Heart left ventricle (tissue), 16 donors: ENCODE results near the gene SPINK8. TPM values are rescaled to one million over a fixed set of nuclear protein-coding genes. Genes with fewer than 3 reads are reported as not detected.

Source experiments
- ATAC-seq, 4 donors: fragments of 200-7000 bp; cut with Tn5 transposase; one replicate each; pipeline ENCODE4 v1.9.1; 2020 to 2022; ENCODE audit warnings: moderate library complexity in 4 of 4, mild to moderate bottlenecking in 3 of 4, moderate number of reproducible peaks in 1 of 4
- DNase-seq, 5 donors: peaks; one replicate each; pipeline ENCODE4 v3.0.0-alpha.2; 2020
- H3K27ac ChIP-seq, 12 donors: fragments of 200-600 bp; sonication (generic) in 4 of 12; one replicate each; pipeline versions ENCODE4 v1.5.0 to v1.8.0; 2016 to 2022; ENCODE audit warnings: mild to moderate bottlenecking in 2 of 12
- H3K27me3 ChIP-seq, 9 donors: fragments of 200-600 bp; sonication (generic) in 2 of 9; one replicate each; pipeline versions ENCODE4 v1.5.1 to v1.8.0; 2016 to 2022; ENCODE audit warnings: mild to moderate bottlenecking in 3 of 9
- H3K36me3 ChIP-seq, 9 donors: fragments of 200-600 bp; sonication (generic) in 2 of 9; one replicate each; pipeline versions ENCODE4 v1.5.0 to v1.8.0; 2018 to 2022; ENCODE audit warnings: mild to moderate bottlenecking in 2 of 9
- H3K4me1 ChIP-seq, 12 donors: fragments of 200-600 bp; sonication (generic) in 4 of 12; one replicate each; pipeline versions ENCODE4 v1.5.0 to v1.8.0; 2016 to 2022; ENCODE audit warnings: mild to moderate bottlenecking in 3 of 12
- H3K4me3 ChIP-seq, 12 donors: fragments of 200-600 bp; sonication (generic) in 4 of 12; one replicate each; pipeline versions ENCODE4 v1.5.0 to v1.8.0; 2017 to 2022; ENCODE audit warnings: mild to moderate bottlenecking in 9 of 12, moderate library complexity in 4 of 12
- H3K9me3 ChIP-seq, 12 donors: fragments of 200-600 bp; sonication (generic) in 4 of 12; one replicate each; pipeline versions ENCODE4 v1.5.0 to v1.8.0; 2016 to 2022; ENCODE audit warnings: mild to moderate bottlenecking in 1 of 12
- POLR2A ChIP-seq, 2 donors: fragments of 450-650 bp; IDR thresholded peaks; one replicate each; pipeline ENCODE4 v1.6.1; 2017; ENCODE audit warnings: antibody characterized with exemption in 2 of 2, mild to moderate bottlenecking in 2 of 2, moderate library complexity in 2 of 2
- WGBS, 4 donors: extraction: QIAGEN DNeasy Blood & Tissue Kit in 2 of 4; methylation state at CpG; one replicate each; pipeline versions ENCODE4 v1.1.5 to v1.1.7; 2013 to 2018; 5-methylcytosine and 5-hydroxymethylcytosine counted together
- intact Hi-C, 10 donors: fragments of 100-400 bp; cut with DNase I; formaldehyde crosslinking; loops; one replicate each; pipeline versions ENCODE4 v1.11.1 to v1.14.2; 2022
- polyA plus RNA-seq, 2 donors: library from polyadenylated mRNA; stranded (reverse); fragments of 200-250 nt; gene quantifications; one replicate each; pipeline ENCODE4 v1.2.3, GENCODE V29; 2013
- total RNA-seq, 9 donors: library from RNA; depleted of rRNA in 2 of 9; stranded (reverse); fragments of >200 nt in 2 of 9; fragmentation: NEBNext Ultra II Directional in 3 of 9; extraction: Animal tissue kit (Norgen Biotek cat#: 25700) in 3 of 9; gene quantifications; one replicate each; pipeline versions ENCODE4 v1.1.0 to v1.2.4, GENCODE V29; 2016 to 2023
- TF ChIP-seq, protein P1 (sequence below), 12 donors: fragments of 200-600 bp; sonication (generic) in 4 of 12; IDR thresholded peaks; one replicate each; pipeline versions ENCODE4 v1.5.0 to v1.8.0; 2018 to 2022; ENCODE audit warnings: antibody characterized with exemption in 12 of 12, mild to moderate bottlenecking in 5 of 12
- donor health status: ischemic (EF 13 %, LVEDD 7.1; RV severe dilation, severe dysfunction).
- donor health status: healthy with polysubstance abuse.
- donor health status: DM: no; HTN: yes; CAD: no.
- donor health status: DM: no; HTN: no; CAD: no.
- donor health status: ischemic (EF 25% LVEDD 6.9; RV normal size, moderate dysfunction).
- donor health status: ischemic (EF 25% LVEDD 5.7; RV mildly dilated, moderate dysfunction).
- donor health status: healthy.
- donor health status: DM: yes; HTN: yes; CAD: no.
- donor health status: ischemic (EF 35%, LVEDD 5.7; RV mildly dilated, moderate dysfunction).
- donor health status: nonischemic (EF 11% LVEDD 7.7; RV severe dilation, severe dysfunction).
- donor health status: DM: yes; HTN: yes; CAD: no.
- donor health status: PGD.
- donor health status: ischemic (EF 29% LVEDD 5.4; RV normal size, mild dysfunction).
- donor health status: nonischemic (EF 23%, LVEDD 6.1; RV moderate dilation, normal function).

SPINK8 gene
- total and polyA plus RNA-seq, 11 donors: not detected

DNA sequence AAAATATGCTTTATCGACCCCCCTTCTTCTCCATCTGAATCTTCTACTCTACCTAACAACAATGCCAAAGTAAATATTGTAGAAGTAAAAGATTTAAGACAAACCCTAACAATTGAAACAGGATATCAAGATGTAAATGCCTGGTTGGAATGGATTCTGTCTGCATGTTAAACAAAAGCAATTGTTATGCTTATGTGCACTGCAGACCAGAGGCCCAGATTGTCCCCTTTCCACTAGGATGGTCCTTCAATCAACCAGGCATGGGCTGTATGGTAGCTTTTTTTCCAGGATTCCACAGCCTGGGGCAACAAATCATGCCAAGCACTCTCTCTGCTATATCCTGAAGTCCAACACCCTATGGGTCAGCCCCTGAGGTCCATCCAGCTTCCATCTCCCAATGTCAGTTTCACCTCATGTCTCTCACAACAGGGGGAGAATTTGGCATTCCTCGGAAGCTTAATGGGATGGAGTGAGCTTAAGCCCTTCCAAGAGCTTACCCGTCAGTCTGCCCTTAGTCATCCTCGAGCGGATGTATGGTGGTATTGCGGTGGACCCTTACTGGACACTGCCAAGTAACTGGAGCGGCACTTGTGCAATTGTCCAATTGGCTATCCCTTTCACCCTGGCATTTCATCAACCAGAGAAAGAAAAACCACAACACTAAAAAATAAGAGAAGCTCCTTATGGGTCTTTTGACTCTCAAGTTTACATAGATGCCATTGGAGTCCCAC, 56.4 kb downstream of the SPINK8 start:
- DNase-seq (no peak), ATAC-seq (no peak)
- Histone ChIP-seq H3K4me1 (peaks cover 0 to 4% (median 0%) of the 10 kb centered on the region in 12 donors), H3K27me3 (no peaks in the 10 kb centered on the region), H3K9me3 (no peaks in the 10 kb centered on the region), H3K4me3 (no peak overlapping the region), H3K27ac (no peak overlapping the region), H3K36me3 (no peaks in the 10 kb centered on the region)
- TF ChIP-seq, protein P1, sequence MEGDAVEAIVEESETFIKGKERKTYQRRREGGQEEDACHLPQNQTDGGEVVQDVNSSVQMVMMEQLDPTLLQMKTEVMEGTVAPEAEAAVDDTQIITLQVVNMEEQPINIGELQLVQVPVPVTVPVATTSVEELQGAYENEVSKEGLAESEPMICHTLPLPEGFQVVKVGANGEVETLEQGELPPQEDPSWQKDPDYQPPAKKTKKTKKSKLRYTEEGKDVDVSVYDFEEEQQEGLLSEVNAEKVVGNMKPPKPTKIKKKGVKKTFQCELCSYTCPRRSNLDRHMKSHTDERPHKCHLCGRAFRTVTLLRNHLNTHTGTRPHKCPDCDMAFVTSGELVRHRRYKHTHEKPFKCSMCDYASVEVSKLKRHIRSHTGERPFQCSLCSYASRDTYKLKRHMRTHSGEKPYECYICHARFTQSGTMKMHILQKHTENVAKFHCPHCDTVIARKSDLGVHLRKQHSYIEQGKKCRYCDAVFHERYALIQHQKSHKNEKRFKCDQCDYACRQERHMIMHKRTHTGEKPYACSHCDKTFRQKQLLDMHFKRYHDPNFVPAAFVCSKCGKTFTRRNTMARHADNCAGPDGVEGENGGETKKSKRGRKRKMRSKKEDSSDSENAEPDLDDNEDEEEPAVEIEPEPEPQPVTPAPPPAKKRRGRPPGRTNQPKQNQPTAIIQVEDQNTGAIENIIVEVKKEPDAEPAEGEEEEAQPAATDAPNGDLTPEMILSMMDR (IDR thresholded peaks at IDR 0.05): no peak
- no peak for TF ChIP-seq POLR2A (IDR thresholded peaks at IDR 0.05)
- intact Hi-C loops: loop anchor here in 6 of 10 donors (10.0 kb wide), 3 partner anchors 128 to 278 kb away; partner anchors contain the start of gene PFKFB4 (in 1 of the 6)
- WGBS, 4 donors: 92 to 98% (median 95%) methylated on average over 7 of the region's 7 CpGs

DNA sequence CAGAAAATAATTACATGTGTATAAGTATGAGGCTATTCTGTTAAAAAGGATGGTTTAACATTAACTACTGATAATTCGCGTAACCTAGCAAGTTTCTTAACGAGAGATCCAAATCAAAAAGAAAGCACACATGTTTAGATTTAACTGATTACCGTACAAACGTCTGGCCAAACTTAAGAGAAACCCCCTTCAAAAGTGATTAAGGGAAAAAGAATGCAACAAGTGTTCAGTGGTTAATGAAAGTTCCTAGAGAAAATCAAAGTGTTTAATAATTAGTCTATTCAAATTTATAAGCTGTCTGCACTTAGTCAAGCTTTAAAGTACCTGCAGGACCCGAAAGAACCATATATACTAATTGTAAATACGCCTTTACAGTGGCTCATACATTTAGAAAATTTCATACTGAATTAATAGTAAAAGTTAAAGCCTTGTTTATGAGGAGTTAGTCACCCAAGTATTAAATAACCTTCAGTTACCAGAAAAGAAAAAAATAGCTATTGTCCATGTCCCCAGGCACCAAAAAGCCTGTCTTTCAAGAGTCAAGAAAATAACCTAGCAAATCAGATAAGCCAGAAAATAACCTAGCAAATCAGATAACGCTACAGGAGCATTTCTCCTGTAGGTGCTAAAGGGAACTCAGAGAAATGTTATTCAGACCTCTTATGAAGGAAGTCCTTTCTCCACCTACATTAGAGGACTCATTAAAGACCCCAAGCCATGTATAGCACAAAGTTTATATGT, 58.0 kb downstream of the SPINK8 start:
- H3K4me1 ChIP-seq: peaks cover 0 to 4% (median 0%) of the 10 kb centered on the region in 12 donors
- H3K4me3 ChIP-seq: no peak overlapping the region
- no peaks in the 10 kb centered on the region for H3K27me3 ChIP-seq
- H3K27ac ChIP-seq: no peak overlapping the region
- no peaks in the 10 kb centered on the region for H3K9me3 ChIP-seq
- intact Hi-C loops: loop anchor here in 6 of 10 donors (2.0 to 10.0 kb wide), 4 partner anchors 129 to 279 kb away; partner anchors contain the start of gene PFKFB4 (in 1 of the 6)
- ATAC-seq (no peak), DNase-seq (no peak)
- no peaks in the 10 kb centered on the region for H3K36me3 ChIP-seq
- WGBS, 4 donors: 80 to 86% (median 83%) methylated on average over 8 of the region's 8 CpGs
- no peak for TF ChIP-seq POLR2A (IDR thresholded peaks at IDR 0.05)
- TF ChIP-seq, protein P1 (IDR thresholded peaks at IDR 0.05): no peak

DNA sequence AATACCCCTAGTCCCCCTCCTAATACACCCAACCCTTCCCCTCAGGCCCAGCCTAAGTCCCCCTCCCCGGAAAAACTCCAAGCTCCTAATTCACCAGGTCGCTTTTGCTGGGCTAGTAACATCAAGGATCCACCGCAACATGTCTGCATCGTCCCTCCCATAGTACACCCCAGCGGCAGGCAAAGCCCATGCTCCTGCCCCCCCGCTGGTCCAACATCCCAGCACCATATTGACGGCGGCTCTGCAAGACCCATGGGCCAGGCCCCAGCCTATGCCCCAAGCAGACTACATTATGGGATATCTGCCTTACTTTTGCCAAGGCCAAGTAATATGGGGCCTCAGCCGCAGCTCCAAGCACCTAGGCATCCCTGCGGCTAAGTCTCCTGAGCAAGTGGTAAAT, 59.0 kb downstream of the SPINK8 start:
- DNase-seq (no peak), ATAC-seq (no peak)
- peaks cover 0 to 7% (median 0%) of the 10 kb centered on the region in 9 donors for H3K36me3 ChIP-seq
- H3K4me1 ChIP-seq: peaks cover 0 to 4% (median 0%) of the 10 kb centered on the region in 12 donors
- H3K27ac ChIP-seq: no peak overlapping the region
- no peak overlapping the region for H3K4me3 ChIP-seq
- intact Hi-C loops: loop anchor here in 9 of 10 donors (1.0 to 10.0 kb wide), 7 partner anchors 130 to 280 kb away; partner anchors contain the start of gene PFKFB4 (in 1 of the 9)
- no peaks in the 10 kb centered on the region for H3K27me3 ChIP-seq
- TF ChIP-seq, protein P1 (IDR thresholded peaks at IDR 0.05): no peak
- no peak for TF ChIP-seq POLR2A (IDR thresholded peaks at IDR 0.05)
- no peaks in the 10 kb centered on the region for H3K9me3 ChIP-seq
- 89 to 95% (median 93%) methylated on average over 9 to 10 of the region's 10 CpGs for WGBS, 4 donors
